Endothelial cell of umbilical vein (primary cell): ENCODE data around the gene RFNG. TPM values are rescaled to one million over a fixed set of nuclear protein-coding genes. Genes with fewer than 3 reads are reported as not detected.

ENCODE experiments used
- BruUV-seq: library from RNA; stranded (reverse); fragments of 400-500 nt; replicated peaks from 2 replicates; lab custom pipeline; 2021; lab: Mats Ljungman, UMichigan
- CTCF ChIA-PET: fragments of 300-600, 350-600 bp; sonication (Branson Sonifier 250); formaldehyde crosslinking; loops from one replicate; lab custom pipeline; 2021; ENCODE audit warnings: antibody characterized with exemption, inconsistent platforms; lab: Charles Lee
- POLR2A ChIA-PET: fragments of 300-600, 350-600 bp; sonication (Branson Sonifier 250); formaldehyde crosslinking; loops from one replicate; lab custom pipeline; 2021; ENCODE audit warnings: antibody characterized with exemption, inconsistent platforms; lab: Charles Lee
- DNase-seq: peaks from one replicate; pipeline ENCODE4 v3.0.0-alpha.2; 2011; ENCODE audit warnings: low read depth, low spot score
- FAIRE-seq: peaks from 2 replicates; lab custom pipeline; 2011; peaks lifted over from hg19 to GRCh38; lab: Jason Lieb, UNC
- H2AFZ ChIP-seq: 2 replicates; pipeline ENCODE4 v1.6.0; 2012; ENCODE audit warnings: low read depth, low read length, control low read depth, inconsistent platforms
- H3K27ac ChIP-seq: 2 replicates; pipeline ENCODE4 v1.5.1; 2011; ENCODE audit warnings: low read depth, mild to moderate bottlenecking, control low read depth, low read length, moderate library complexity; ENCODE audit not compliant: insufficient read depth
- H3K27me3 ChIP-seq, 2 experiments: 2 replicates each; pipeline versions ENCODE4 v1.6.0 to v1.6.1; 2011; ENCODE audit warnings: low read length in 2 of 2, mixed read lengths in 1 of 2; ENCODE audit not compliant: control insufficient read depth in 2 of 2, insufficient read depth in 2 of 2
- H3K36me3 ChIP-seq, 2 experiments: 2 replicates in 1 of 2; 3 replicates in 1 of 2; pipeline ENCODE4 v1.5.1; 2011; ENCODE audit warnings: low read length in 2 of 2, mild to moderate bottlenecking in 1 of 2, moderate library complexity in 1 of 2; ENCODE audit not compliant: control insufficient read depth in 2 of 2, insufficient read depth in 2 of 2; ENCODE audit errors: extremely low read depth in 1 of 2
- H3K4me1 ChIP-seq: 3 replicates; pipeline ENCODE4 v1.5.1; 2011; ENCODE audit warnings: mild to moderate bottlenecking, low read length; ENCODE audit not compliant: control insufficient read depth, insufficient read depth; ENCODE audit errors: extremely low read depth
- H3K4me2 ChIP-seq: 2 replicates; pipeline ENCODE4 v1.6.1; 2011; ENCODE audit warnings: low read length, control low read depth, mixed read lengths; ENCODE audit not compliant: insufficient read depth
- H3K4me3 ChIP-seq, 3 experiments: fragments of 200-600 bp in 1 of 3; sonication (generic), shearing (Covaris generic) in 1 of 3; replicated peaks in 1 of 3; 2 replicates each; pipeline ENCODE4 v1.5.1; 2011 to 2016; ENCODE audit warnings: control low read depth in 3 of 3, low read length in 3 of 3, mild to moderate bottlenecking in 2 of 3, inconsistent platforms in 1 of 3, low read depth in 1 of 3, moderate library complexity in 1 of 3; ENCODE audit not compliant: insufficient read depth in 1 of 3
- H3K79me2 ChIP-seq: 2 replicates; pipeline ENCODE4 v1.6.0; 2012; ENCODE audit warnings: low read length, inconsistent platforms; ENCODE audit not compliant: control insufficient read depth, insufficient read depth
- H3K9ac ChIP-seq: replicated peaks from 2 replicates; pipeline ENCODE3; 2011; ENCODE audit warnings: low read length, control low read depth; ENCODE audit not compliant: insufficient read depth; ENCODE audit errors: extremely low read depth
- H3K9me1 ChIP-seq: replicated peaks from 3 replicates; pipeline ENCODE4 v1.6.0; 2011; ENCODE audit warnings: mild to moderate bottlenecking, low read length; ENCODE audit not compliant: control insufficient read depth, insufficient read depth; ENCODE audit errors: extremely low read depth
- H3K9me3 ChIP-seq: replicated peaks from 2 replicates; pipeline ENCODE4 v1.5.1; 2012; ENCODE audit warnings: low read length, inconsistent platforms; ENCODE audit not compliant: control insufficient read depth, insufficient read depth
- H4K20me1 ChIP-seq: replicated peaks from 2 replicates; pipeline ENCODE3; 2011; ENCODE audit warnings: mild to moderate bottlenecking, low read length; ENCODE audit not compliant: control insufficient read depth, insufficient read depth; ENCODE audit errors: extremely low read depth
- CTCF ChIP-seq, 2 donors: IDR thresholded peaks; 1 replicate in 1 of 2; 2 replicates in 1 of 2; pipeline ENCODE4 v1.5.1; 2011; ENCODE audit warnings: low read length in 2 of 2, mild to moderate bottlenecking in 2 of 2, moderate library complexity in 2 of 2, control low read depth in 1 of 2, inconsistent platforms in 1 of 2, low read depth in 1 of 2; ENCODE audit not compliant: insufficient read depth in 1 of 2; ENCODE audit errors: extremely low read depth in 1 of 2
- EZH2 ChIP-seq: IDR thresholded peaks from 2 replicates; pipeline ENCODE4 v1.6.1; 2012; ENCODE audit warnings: borderline replicate concordance, low read depth, mild to moderate bottlenecking, moderate library complexity, low read length, inconsistent platforms; ENCODE audit not compliant: severe bottlenecking
- FOS ChIP-seq: IDR thresholded peaks from 2 replicates; pipeline ENCODE4 v1.6.1; 2011; ENCODE audit warnings: mild to moderate bottlenecking, low read length, moderate library complexity, borderline replicate concordance; ENCODE audit not compliant: insufficient read depth
- GATA2 ChIP-seq: IDR thresholded peaks from 2 replicates; pipeline ENCODE4 v1.7.0; 2011; ENCODE audit warnings: low read depth, mild to moderate bottlenecking, moderate library complexity, mixed read lengths, low read length; ENCODE audit not compliant: insufficient read length, insufficient read depth
- JUN ChIP-seq: IDR thresholded peaks from 2 replicates; pipeline ENCODE4 v1.6.1; 2011; ENCODE audit warnings: borderline replicate concordance, low read depth; ENCODE audit not compliant: insufficient read length, insufficient read depth
- MYC ChIP-seq: IDR thresholded peaks from one replicate; pipeline ENCODE4 v1.6.1; 2011; ENCODE audit warnings: mild to moderate bottlenecking, low read depth, low read length
- POLR2A ChIP-seq: IDR thresholded peaks from 2 replicates; pipeline ENCODE4 v1.6.1; 2012; ENCODE audit warnings: low read depth, mild to moderate bottlenecking, control low read depth, low read length
- POLR2AphosphoS5 ChIP-seq: IDR thresholded peaks from 2 replicates; pipeline ENCODE4 v1.6.1; 2012; ENCODE audit warnings: low read depth, mild to moderate bottlenecking, control low read depth, low read length, moderate library complexity; ENCODE audit not compliant: insufficient read depth
- dilution Hi-C: fragments of 300-500 bp; cut with MboI; formaldehyde crosslinking; loops from one replicate; pipeline ENCODE4 v1.15.0; 2019; ENCODE audit warnings: low sequenced_read_pairs; ENCODE audit not compliant: extremely low pct_ligation_motif_present
- intact Hi-C: fragments of 100-400 bp; cut with micrococcal nuclease; formaldehyde crosslinking; loops from one replicate; pipeline ENCODE4 v1.10.0; 2022
- polyA plus RNA-seq, 4 experiments: library from polyadenylated mRNA; depleted of rRNA in 3 of 4; stranded (reverse) in 3 of 4; unstranded in 1 of 4; fragments of >200 nt; gene quantifications; 2 replicates each; pipeline versions ENCODE4 v1.2.1 to v1.2.3, GENCODE V29; 2011 to 2012; ENCODE audit warnings: missing spikeins in 1 of 4
- total RNA-seq: library from RNA; stranded (reverse); gene quantifications from 2 replicates; pipeline ENCODE4 v1.2.3, GENCODE V29; 2021
- TF ChIP-seq, protein P1 (sequence below): IDR thresholded peaks from 2 replicates; pipeline ENCODE4 v1.6.1; 2011; ENCODE audit not compliant: insufficient read depth, insufficient read length

RFNG gene
- total and polyA plus RNA-seq, 2 donors (not counting 3 experiments of a cell fraction or from before 2014, with no cell fraction given) = 33.7 to 40.0 TPM

- Histone ChIP-seq H3K9ac (no peak overlapping the region), H3K79me2 (peaks cover 7% of the 10 kb centered on the region), H3K36me3 (peaks cover 5 to 49% of the 10 kb centered on the region in 2 experiments), H3K4me2 (no peak overlapping the region), H3K9me3 (no peaks in the 10 kb centered on the region), H3K4me3 (no peak overlapping the region), H2AFZ (no peak overlapping the region), H3K27me3 (no peaks in the 10 kb centered on the region), H3K27ac (no peak overlapping the region), H4K20me1 (no peaks in the 10 kb centered on the region), H3K4me1 (peaks cover 9% of the 10 kb centered on the region), H3K9me1 (no peaks in the 10 kb centered on the region)
- no TSS peak for BruUV-seq
- POLR2A ChIA-PET = no interaction called here
- FAIRE-seq (no peak), DNase-seq (no peak)
- dilution Hi-C loops (no loop called here), intact Hi-C loops (no loop called here)
- no peak for TF ChIP-seq CTCF (IDR thresholded peaks at IDR 0.05; ENCODE audit: extremely low read depth in 1 of 2, insufficient read depth in 1 of 2, low read depth in 1 of 2, low read length in 2 of 2)
- no peak for TF ChIP-seq GATA2
- no peak for TF ChIP-seq FOS
- TF ChIP-seq, protein P1, sequence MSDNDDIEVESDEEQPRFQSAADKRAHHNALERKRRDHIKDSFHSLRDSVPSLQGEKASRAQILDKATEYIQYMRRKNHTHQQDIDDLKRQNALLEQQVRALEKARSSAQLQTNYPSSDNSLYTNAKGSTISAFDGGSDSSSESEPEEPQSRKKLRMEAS = no peak
- TF ChIP-seq MYC = no peak
- no peak for TF ChIP-seq EZH2
- no peak for TF ChIP-seq JUN
- no peak for TF ChIP-seq POLR2A
- no peak for TF ChIP-seq POLR2AphosphoS5
- CTCF ChIA-PET = no interaction called here
Observed at GRCh38 chr17:82060614-82061013, 9.0 kb upstream of the RFNG start.
